HG02610 (cell line): Measurements from ENCODE around the gene SLC9A1.

ENCODE experiments used
- ATAC-seq: cut with Tn5 transposase; IDR thresholded peaks from one replicate; pipeline ENCODE4 v1.9.1; 2021; ENCODE audit warnings: mild to moderate bottlenecking, moderate library complexity; ENCODE audit not compliant: unreplicated experiment

Gene SLC9A1

DNA sequence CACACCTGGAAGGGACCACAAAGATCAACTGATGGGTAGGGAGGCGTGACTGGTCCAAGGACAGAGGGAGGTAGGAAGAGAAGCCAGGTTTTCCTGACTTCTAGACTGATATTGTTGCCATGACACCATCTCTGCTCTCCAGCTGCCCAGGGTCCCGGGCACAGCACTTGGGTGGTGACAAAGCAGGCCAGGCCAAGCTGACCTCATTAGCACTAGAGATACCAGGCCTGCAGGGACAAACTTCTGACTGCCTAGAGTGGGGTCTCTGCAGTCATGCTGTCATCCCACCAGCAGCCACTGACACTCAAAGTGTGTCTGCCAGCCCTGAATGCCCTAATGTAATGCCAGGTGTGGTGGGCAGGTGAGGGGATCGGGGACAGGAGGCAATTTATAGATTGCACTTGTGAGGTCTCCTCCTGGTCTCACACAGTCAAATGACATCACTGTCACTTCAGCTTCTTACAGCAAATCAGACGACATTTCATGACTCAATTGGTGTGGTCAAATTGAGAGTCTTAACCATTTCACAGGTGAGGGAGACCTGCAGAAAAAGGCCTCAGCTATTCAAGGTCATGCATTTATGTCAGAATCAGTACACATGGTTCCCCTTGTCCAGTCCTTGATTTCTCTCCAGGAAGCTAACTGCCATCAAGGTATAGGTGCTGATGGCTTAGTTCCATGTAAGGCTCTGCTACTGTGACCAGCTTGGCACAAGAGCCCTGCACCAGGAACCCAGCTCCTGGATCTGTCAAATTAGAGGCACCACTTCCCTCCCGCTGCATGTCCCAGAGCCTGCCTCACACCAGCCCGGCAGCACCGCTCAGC, 2.7 kb downstream of the SLC9A1 start:
- ATAC-seq = no peak

DNA sequence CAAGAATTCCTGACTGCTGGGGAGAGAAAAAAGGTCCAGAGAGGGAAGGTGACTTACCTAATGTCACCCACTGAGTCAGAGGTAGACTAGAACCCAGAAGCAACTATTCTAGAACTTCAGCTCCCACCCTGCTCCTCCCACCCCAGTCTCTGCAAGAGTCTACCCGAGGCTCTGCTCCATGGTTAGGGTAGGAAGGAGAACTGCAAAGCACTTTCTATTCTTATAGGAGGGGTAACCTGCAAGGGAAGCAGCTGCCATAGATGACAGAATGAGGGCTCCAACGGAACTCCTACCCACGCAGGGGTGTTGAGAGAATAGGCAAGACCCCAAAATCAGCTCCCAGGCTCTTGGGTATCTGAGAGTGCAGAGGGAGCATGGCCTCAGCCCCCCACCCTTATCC, 4.3 kb downstream of the SLC9A1 start:
- no peak for ATAC-seq

DNA sequence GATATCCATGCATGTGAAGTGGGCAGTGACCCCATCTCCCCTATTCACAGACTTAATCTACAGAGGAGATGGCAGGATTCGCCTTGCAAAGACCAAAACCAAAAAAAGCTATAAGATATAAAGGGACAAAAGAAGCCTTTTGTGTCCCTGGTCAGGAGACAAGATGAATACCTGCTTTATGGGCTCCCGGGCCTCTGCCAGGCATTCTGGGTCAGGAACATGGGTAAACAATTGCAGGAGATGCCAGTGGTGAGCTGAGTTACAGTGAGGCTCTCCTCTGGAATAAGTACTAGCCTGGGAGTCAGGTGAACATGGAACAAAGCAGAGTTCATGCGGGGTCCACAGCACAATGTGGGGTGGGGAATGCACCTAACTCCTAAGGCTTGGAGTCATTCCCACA, 4.7 kb downstream of the SLC9A1 start:
- no peak for ATAC-seq

DNA sequence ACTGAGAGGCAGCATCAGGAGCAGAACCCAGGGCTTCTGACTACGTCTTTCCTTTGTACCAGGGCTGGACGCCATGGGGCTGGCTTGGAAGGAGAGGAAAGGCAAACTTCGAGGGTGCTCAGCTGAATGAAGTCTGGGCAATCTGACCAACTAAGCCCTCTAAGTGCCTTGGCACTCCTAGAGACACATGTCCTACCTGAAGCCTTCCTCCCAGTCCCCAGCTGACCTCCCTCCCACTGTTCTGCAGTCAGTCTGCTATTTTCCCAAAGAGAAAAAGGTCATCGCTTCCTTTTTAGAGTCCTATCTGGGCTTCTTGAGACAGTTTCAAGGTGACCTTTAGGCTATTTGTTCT, 5.2 kb downstream of the SLC9A1 start:
- no peak for ATAC-seq

DNA sequence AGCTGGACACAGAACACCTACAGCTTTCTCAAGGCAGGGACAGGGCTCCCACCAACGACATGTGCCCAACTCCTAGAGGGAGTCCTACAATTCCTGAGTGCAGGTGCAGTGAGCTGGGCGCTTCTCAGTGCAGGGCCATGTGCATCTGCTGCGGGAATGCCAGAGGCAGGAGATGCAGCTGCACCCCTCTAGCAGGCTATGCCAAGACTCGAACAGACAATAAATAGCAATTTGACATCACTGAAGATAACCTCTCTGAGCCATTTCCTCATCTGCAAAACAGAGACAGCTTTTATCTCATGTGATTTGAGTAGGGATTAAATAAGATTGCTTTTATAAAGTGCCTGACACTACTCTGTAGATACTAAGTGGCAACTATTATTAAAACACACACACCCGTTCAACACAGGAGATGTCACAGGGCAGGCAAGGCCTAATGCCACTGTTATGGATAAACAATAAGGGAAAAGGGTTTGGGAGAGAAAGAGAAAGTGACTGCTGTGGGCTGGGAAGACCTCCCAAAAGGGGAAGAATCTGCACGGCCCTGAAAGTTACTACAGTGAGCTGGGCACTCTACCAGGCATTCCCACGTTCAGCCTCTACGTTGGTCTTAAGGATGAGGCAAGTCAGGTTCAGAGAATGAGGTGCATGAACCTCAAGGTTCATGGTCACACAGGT, 5.7 kb downstream of the SLC9A1 start:
- no peak for ATAC-seq

DNA sequence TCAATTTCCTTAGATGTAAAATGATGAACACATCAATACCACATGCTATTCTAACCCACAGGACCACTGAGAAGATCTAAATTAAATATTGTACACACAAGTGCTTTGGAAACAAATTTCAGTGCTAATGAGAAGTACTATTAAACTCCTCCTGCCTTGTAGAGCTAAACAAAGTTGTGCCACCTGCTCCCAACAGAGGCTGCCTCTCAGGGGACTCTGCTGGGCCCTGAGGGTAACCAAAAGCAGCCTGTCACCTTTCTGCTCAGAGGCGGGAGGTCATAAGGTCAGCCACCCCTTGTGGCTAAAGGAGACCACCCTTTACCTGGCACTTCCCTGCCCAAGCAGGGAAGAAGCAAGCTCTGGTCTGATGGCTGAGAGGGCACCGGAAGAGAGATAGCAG, 6.3 kb downstream of the SLC9A1 start:
- ATAC-seq = no peak

DNA sequence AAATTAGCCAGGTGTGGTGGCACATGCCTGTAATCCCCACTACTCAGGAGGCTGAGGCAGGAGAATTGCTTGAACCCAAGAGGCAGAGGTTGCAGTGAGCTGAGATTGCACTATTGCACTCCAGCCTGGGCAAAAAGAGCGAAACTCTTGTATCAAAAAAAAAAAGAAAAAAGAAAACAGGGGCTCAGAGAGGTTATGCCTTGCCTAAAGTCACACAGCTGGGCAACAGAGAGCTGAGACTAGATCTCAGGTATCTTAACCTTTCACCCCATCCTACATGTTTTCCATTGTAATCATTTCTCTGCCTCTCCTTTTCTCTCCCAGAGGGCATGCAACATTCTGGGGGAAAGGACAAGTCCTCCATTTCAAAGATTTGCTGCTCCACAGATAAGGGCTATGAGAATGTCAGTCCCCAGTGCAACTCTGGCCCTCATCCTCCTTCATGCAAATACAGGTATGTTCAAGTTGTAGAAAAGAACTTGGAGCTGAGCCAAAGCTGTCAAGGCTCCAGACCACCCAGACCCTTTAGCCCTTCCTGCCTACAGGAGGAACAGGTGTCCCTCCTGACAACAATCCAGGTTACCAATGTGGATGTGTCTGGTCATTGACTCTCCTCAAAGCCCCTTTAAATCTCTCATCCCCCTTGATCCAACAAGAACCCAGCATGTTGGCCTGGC, 6.9 kb downstream of the SLC9A1 start:
- ATAC-seq = no peak

DNA sequence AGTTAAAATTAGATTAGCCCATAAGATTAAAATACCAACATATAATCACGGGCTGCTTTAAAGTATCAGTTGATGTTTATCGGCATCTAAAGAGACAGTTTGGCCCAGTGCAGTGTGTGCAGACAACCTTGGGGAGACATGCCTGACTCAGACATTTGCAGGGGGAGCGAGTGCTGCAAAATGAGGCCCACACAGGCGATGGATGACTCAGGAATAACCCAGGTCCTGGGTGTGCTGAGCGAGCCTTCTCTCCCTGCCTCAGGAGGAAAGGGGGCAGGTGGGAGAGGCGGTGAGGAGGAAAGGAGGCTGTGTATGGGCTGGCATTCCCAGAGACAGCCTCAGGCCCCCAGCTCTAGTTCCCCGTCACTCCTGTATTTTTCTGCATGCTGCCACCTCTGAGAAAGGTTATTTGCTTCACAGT, 9.0 kb downstream of the SLC9A1 start:
- no peak for ATAC-seq

DNA sequence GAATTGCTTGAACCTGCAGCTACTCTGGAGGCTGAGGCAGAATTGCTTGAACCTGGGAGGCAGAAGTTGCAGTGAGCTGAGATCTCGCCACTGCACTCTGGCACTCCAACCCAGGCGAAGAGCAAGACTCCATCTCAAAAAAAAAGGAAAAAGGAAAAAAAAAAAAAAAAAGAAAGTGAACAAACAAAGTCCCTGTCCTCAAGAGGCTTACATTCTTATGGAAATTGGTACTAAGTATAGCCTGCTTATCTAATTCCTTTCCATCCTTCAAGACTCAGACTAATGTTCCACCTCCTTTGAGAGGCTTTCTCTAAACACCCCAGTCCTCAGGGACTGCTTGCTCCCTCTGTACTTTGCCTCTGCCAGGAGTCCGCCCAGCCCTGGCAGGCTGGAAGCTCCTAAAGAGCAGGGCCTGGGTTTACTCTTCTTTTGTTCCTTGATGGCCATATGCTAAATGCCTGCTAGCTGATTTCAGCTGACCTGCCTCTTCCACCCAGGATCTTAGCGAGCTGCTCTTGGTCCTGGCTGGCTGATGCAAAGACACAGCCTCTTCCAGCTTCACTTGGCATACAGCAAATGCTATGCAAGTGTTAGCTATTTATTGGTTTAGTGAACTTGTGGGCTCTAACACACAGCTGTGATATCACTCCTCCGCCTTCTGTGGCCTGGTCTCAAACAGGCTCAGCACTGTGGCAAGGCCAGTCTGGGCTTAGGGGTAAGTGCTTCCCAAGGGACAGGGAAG, 9.8 kb downstream of the SLC9A1 start:
- ATAC-seq = no peak

DNA sequence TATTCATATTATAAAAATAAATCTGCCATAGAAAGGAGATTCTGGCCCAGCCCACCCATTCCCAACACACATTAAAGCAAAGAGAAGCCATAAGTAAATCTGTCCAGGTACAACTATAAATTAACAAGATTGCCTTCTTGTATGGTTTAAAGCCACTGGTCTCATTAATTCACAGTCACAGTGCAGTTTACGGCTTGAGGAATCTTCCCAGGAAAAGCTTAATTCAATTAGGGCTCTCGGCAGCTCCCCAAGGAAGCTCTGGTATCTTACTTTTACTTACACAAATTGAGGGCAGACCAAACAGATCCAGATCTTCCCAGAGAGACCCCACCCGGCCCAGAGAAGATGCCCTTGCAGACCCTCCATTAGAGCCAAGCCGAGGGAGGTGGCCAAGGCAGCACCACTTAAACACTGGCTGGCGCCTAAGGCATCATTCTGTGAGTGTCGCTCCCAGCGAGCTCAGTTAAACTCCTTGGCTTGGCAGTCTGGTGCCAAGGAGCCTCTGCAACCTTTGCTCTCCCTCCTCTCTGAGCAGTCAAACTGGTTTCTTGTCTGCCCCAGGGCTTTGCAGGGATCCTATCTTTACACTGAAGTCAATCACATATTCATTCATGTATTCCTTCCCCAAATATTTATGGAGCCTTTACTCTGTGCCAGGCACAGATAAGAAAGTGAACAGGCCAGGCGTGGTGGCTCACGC, 10.7 kb downstream of the SLC9A1 start:
- ATAC-seq = no peak

DNA sequence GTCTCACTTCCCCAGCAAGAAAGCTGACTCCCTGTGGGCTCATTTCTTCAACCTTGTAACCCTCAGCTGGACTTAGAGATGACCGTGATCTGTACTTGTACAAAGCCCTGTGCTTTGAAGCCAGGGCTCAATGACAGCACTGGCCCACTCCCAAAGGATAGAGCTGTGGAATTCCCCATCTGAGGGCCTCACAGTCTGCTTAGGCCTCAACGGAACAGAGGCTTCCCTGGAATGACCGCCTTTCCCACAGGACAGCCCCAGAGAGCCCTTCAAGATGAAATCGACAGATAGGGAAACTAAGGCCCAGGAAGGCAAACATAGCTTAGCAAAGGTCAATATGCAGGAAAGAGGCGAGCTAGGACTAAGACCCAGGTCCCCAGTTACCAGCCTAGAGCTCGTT, 11.5 kb downstream of the SLC9A1 start:
- ATAC-seq = no peak

DNA sequence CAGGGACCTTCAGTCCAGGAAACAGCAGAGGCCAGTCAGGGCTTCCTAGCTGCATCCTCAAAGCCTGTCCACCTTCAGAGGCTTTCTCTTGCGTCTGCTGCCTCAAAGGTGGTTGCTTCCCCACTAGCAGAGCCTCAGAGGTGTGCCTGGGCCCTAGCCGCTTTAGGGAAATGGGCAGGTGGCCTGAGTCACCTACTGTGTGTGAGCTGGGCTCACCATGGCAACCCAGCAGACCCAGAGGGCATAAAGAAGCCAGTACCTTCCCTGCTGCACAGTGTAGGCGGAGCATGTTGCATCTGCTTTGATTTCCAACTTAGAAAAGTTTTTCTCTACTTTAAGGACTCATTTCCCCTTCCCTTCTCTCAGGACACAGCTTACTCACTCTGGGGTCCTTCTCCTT, 12.5 kb downstream of the SLC9A1 start:
- ATAC-seq = no peak

DNA sequence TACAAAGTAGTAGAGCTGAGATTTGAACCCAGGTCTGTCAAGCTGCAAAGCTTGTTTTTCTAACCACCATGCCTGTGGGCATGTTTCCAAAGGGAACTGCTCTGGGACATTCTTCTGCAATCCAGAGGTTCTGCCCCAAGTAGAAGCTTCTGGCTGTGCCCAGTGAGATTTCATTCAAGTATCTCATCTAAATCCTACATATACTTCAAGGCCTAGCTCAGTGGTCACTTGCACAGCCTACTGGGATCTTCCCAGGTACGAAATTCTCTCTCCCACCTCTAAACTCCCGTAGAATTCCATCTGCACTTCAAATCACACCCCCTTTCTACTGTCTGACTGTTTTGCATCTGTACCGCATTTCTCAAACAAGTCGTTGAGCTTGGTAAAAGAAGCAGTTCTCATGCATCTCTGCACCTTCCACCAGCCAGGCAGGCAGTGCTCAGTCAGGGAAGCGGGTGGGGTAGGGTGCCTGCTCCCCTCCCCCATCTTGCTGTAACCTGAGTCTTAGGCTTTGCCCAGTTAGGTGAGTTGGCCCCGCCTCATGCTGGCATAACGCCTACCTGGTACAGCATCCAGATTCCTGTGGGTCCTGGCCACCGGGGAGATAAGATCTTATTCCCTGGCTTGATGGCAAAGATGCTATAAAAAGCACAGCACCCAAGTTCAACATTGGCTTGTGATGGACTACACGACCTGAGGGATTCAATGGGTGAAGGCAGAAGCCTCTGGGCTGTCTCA, 13.5 kb downstream of the SLC9A1 start:
- no peak for ATAC-seq

DNA sequence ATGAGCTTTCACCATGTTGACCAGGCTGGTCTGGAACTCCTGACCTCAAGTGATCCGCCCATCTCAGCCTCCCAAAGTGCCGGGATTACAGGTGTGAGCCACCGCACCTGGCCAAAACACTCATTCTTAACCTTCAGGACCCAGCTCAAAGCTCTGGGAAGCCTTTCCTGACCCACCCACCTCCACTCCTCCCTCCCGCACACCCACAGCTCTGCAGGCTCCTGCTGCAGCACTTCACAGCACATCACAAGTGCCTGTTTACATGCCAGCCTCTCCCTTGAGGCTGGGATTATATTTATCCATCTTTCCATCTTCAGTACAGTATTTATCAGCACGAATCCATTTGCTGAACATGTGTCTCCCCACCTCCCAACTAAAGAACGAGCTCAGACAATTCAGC, 14.9 kb downstream of the SLC9A1 start:
- ATAC-seq = no peak

DNA sequence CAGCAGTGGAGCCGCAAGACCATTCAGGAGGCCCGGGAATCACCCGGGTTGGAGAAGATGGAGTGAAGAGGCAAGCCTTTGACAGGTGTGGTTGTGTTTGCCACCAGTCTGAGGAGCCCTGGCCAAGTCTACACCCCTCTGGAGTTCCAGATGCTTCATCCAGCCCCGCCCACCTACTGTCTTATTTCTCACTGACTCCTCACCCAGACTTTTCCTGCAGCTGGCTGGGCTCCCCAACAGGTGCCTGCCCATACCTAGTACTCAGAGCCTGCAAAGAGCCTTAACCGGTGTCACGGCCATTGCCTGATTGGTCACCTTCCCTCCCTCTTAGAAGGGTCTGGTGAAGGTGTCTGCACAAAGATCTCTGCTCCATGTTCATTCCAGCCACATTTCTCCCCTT, 16.0 kb downstream of the SLC9A1 start:
- ATAC-seq = no peak

DNA sequence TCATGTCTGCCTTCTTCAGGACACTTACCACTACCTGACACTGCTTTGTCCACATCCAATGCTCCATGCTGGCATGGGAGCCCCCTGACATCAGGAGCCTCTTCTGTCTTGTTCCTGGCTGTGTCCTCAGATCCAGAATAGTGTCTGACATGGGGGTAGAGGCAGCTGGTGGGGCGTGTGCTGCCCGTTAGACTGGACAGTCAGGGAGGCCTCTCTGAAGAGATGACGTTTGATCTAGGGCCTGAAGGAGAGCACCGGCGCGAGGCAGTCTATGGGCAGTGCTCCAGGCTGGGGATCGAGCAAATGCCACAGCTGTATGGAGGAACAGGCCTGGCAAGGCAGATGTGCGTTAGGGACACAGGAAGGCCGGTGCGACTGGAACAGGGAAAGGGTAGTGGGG, 16.6 kb downstream of the SLC9A1 start:
- no peak for ATAC-seq

DNA sequence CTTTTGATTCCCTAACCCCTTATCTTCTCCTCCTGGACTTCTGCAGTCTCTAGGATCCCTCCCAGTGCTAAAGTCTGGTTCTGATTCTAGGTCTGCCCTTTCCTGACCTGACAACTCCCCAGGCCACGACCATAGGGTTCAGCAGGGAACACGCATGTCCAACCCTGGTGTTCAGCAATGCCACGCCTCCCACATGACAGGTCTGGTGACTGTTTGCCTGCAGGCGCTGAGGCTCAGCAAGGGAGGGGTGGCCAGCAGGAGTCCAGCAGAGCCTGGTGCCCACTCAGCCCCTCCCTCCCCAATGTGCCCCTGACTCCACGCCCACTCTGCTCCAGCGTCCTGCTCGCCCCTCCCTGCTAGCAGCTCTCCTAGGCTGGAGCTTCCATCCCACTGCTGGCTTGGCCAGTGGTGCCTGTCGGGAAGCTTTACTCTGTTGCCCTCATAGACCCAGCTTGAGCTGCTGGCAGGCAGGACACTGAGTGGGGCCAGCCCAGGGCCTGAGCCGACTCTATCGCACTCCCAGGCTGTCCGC, 17.3 kb downstream of the SLC9A1 start:
- no peak for ATAC-seq

DNA sequence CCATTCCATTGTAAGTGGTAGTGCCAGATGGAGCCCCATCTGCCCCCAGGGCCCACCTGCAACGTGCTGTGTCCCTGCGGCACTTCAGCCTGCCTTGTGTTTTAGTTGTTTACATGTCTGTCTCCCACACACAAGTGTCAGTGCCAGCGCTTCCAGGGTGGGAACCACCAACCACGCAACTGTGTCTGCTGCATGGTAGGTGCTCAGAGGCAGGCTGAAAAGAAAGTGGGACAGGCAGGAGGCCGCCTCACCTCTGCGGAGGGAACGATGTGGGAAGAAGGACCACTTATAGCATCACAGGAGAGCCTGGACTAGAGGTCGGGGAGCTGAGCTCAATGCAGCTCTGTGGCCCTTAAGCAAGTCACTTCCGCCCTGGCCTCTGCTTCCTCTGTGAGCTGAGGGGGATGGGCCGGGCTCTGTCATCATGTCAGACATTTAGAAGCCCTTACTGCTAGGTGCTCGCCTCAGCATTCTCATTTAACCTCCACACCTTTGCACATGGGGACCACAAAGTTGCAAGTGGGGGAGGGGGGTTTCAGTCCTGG, 17.9 kb downstream of the SLC9A1 start:
- no peak for ATAC-seq

DNA sequence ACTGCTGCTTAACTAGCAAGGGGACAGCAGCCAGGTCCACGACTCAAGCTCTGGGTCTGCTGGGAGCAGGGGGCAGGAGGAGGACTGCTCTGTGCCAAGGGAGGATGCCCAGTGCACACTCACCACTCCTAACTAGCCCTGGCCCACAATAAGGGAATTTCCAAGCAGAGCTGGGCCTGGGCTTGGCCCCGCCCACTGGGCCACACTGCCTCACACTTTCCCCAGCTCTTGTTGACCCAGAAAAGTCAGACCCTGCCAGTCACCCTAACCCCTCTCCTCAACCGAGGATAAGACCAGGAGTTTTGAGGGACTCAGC, 18.7 kb downstream of the SLC9A1 start:
- no peak for ATAC-seq
